HG03342 (cell line): ENCODE results near the gene IL16.

Experiments
- ATAC-seq: cut with Tn5 transposase; IDR thresholded peaks from one replicate; pipeline ENCODE4 v1.9.1; 2021; ENCODE audit warnings: mild to moderate bottlenecking, moderate library complexity; ENCODE audit not compliant: unreplicated experiment

IL16 gene

GRCh38 chr15:81289910-81290309 is 93.2 kb downstream of the IL16 start:
- no peak for ATAC-seq

GRCh38 chr15:81291916-81292522 is 95.3 kb downstream of the IL16 start:
- no peak for ATAC-seq

- ATAC-seq = no peak
These were observed 95.9 kb downstream of the IL16 start for GRCh38 chr15:81292523-81293001.

GRCh38 chr15:81293728-81294515 is 97.2 kb downstream of the IL16 start:
- peak; percentile 67 for ATAC-seq

GRCh38 chr15:81294516-81294880 is 97.8 kb downstream of the IL16 start:
- ATAC-seq = peak; percentile 9

- ATAC-seq = no peak
These were observed 98.9 kb downstream of the IL16 start for GRCh38 chr15:81295486-81296121.

- no peak for ATAC-seq
These were observed 99.5 kb downstream of the IL16 start for GRCh38 chr15:81296186-81296585.

GRCh38 chr15:81296673-81297072 is 100.0 kb downstream of the IL16 start:
- ATAC-seq = peak; percentile 45

GRCh38 chr15:81297147-81297572 is 100.5 kb downstream of the IL16 start:
- ATAC-seq = no peak

GRCh38 chr15:81297603-81298575 is 101.2 kb downstream of the IL16 start:
- no peak for ATAC-seq

GRCh38 chr15:81298611-81299010 is 101.9 kb downstream of the IL16 start:
- no peak for ATAC-seq

GRCh38 chr15:81299156-81299555 is 102.5 kb downstream of the IL16 start:
- no peak for ATAC-seq

GRCh38 chr15:81299630-81300273 is 103.1 kb downstream of the IL16 start:
- no peak for ATAC-seq

- ATAC-seq = no peak
These were observed 104.7 kb downstream of the IL16 start for GRCh38 chr15:81301385-81301784.

- peak; percentile 83 for ATAC-seq
These were observed 105.2 kb downstream of the IL16 start for GRCh38 chr15:81301815-81302399.

- peak; percentile 16 for ATAC-seq
These were observed 106.0 kb downstream of the IL16 start for GRCh38 chr15:81302701-81303109.

- ATAC-seq = no peak
These were observed 106.9 kb downstream of the IL16 start for GRCh38 chr15:81303244-81304225.

GRCh38 chr15:81304226-81304625 is 107.5 kb downstream of the IL16 start:
- no peak for ATAC-seq

GRCh38 chr15:81308260-81308659 is 111.6 kb downstream of the IL16 start:
- no peak for ATAC-seq
